Esophagus muscularis mucosa (tissue), 4 donors: ENCODE results near the gene OR8H1. TPM values are rescaled to one million over a fixed set of nuclear protein-coding genes. Genes with fewer than 3 reads are reported as not detected.

Source experiments
- DNase-seq: peaks from one replicate; pipeline ENCODE4 v3.0.0-alpha.2; 2017; ENCODE audit errors: extremely low spot score
- H3K27ac ChIP-seq, 4 donors: fragments of 200-600 bp; sonication (generic); replicated peaks in 1 of 4; 1 replicate in 3 of 4; 2 replicates in 1 of 4; pipeline ENCODE4 v1.5.1; 2016 to 2019; ENCODE audit warnings: mild to moderate bottlenecking in 1 of 4
- H3K27me3 ChIP-seq, 4 donors: fragments of 200-600 bp; sonication (generic); one replicate each; pipeline versions ENCODE4 v1.5.1 to v1.6.0; 2016 to 2019
- H3K36me3 ChIP-seq, 4 donors: fragments of 200-600 bp; sonication (generic); one replicate each; pipeline ENCODE4 v1.5.1; 2016 to 2019
- H3K4me1 ChIP-seq, 4 donors: fragments of 200-600 bp; sonication (generic); one replicate each; pipeline ENCODE4 v1.5.1; 2016 to 2019
- H3K4me3 ChIP-seq, 4 donors: fragments of 200-600 bp; sonication (generic); 1 replicate in 2 of 4; 2 replicates in 2 of 4; pipeline ENCODE4 v1.5.1; 2016 to 2019; ENCODE audit warnings: mild to moderate bottlenecking in 4 of 4, moderate library complexity in 1 of 4
- H3K9me3 ChIP-seq, 4 donors: fragments of 200-600 bp; sonication (generic); 1 replicate in 3 of 4; 2 replicates in 1 of 4; pipeline ENCODE4 v1.5.1; 2016 to 2019
- CTCF ChIP-seq, 3 experiments: fragments of 200-600 bp in 2 of 3; fragments of 450-650 bp in 1 of 3; sonication (generic) in 2 of 3; IDR thresholded peaks; one replicate each; pipeline ENCODE4 v1.5.1; 2017 to 2019; ENCODE audit warnings: antibody characterized with exemption in 3 of 3, mild to moderate bottlenecking in 2 of 3, moderate library complexity in 1 of 3
- EP300 ChIP-seq: sonication (generic); formaldehyde crosslinking; IDR thresholded peaks from one replicate; pipeline ENCODE4 v1.6.1; 2017; ENCODE audit warnings: antibody characterized with exemption
- POLR2A ChIP-seq: fragments of 450-650 bp; IDR thresholded peaks from one replicate; pipeline ENCODE4 v1.6.1; 2017; ENCODE audit warnings: antibody characterized with exemption, moderate library complexity, mild to moderate bottlenecking, low read depth
- POLR2AphosphoS5 ChIP-seq, 2 donors: sonication (generic); formaldehyde crosslinking; IDR thresholded peaks; one replicate each; pipeline ENCODE4 v1.6.1; 2017; ENCODE audit warnings: antibody characterized with exemption in 2 of 2
- WGBS: methylation state at CpG from one replicate; pipeline ENCODE4 v1.1.5; 2018; 5-methylcytosine and 5-hydroxymethylcytosine counted together
- intact Hi-C: fragments of 100-400 bp; cut with DNase I; formaldehyde crosslinking; loops from one replicate; pipeline ENCODE4 v1.15.1; 2023
- total RNA-seq, 4 donors: library from RNA; depleted of rRNA; stranded (reverse); fragments of >200 nt; gene quantifications; one replicate each; pipeline versions ENCODE4 v1.1.0 to v1.2.1, GENCODE V29; 2016

The OR8H1 gene
- total RNA-seq, 4 donors from 2014 or later = not detected

DNA sequence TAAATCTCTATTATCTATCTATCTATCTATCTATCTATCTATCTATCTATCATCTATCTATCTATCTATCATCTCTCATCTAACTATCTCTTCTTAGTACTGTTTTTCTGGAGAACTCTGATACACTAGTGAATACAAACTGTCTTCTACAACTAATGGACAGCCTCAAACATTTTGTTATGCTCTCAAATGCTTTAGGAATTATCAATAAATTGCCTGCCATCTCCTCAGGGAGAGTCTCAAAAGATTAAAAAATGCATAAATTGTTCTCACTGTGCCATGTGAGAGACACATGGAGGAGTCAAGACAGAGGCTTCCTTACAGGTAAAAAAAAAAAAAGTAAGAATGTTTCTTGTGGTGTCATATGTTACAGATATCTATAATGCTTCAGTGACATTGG lies 22.8 kb upstream of the OR8H1 start, which contains the start of gene OR8K3:
OR8K3 (plus strand) TSS at position 301 of the 400 bp plus-strand sequence. CDS start 3,163 bp downstream, outside the sequence.
- intact Hi-C loops = no loop called here
- no peaks in the 10 kb centered on the region for H3K36me3 ChIP-seq
- no peaks in the 10 kb centered on the region for H3K4me1 ChIP-seq
- no peak for DNase-seq
- H3K27ac ChIP-seq = no peak within 1 kb of the TSS
- H3K4me3 ChIP-seq = no peak within 1 kb of the TSS
- no peaks in the 10 kb centered on the region for H3K27me3 ChIP-seq
- TF ChIP-seq EP300 = no peak
- no peak for TF ChIP-seq POLR2A
- no peak for TF ChIP-seq CTCF (IDR thresholded peaks at IDR 0.05)
- no peak for TF ChIP-seq POLR2AphosphoS5 (IDR thresholded peaks at IDR 0.05)
- no peaks in the 10 kb centered on the region for H3K9me3 ChIP-seq

DNA sequence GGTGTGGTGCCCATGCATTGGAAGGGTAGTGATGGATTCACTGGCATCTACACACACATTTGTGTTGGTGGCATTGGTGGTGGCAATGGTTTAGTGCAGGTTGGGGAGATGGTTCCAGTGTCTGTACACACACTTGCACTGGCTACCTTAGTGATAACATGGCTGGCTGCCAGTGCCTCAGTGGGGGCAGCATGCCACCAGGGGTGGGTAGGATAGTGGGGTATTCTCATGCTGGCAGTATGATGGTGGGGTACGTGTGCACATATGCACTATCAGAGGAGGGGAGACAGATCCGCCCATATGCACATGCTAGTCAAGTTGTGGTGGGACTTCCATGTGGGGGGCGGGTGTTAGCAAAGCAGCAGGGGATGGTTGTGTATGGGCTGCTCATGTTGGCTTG lies 15.8 kb upstream of the OR8H1 start:
- no peak overlapping the region for H3K27ac ChIP-seq
- H3K9me3 ChIP-seq = no peaks in the 10 kb centered on the region
- no peaks in the 10 kb centered on the region for H3K27me3 ChIP-seq
- no peak for DNase-seq
- WGBS = no CpG with 5 or more reads among the region's 3 CpGs
- TF ChIP-seq CTCF (IDR thresholded peaks at IDR 0.05) = no peak
- TF ChIP-seq POLR2AphosphoS5 (IDR thresholded peaks at IDR 0.05) = no peak
- TF ChIP-seq EP300 = no peak
- TF ChIP-seq POLR2A = no peak
- intact Hi-C loops = no loop called here
- no peak overlapping the region for H3K4me3 ChIP-seq
- H3K36me3 ChIP-seq = no peaks in the 10 kb centered on the region
- no peaks in the 10 kb centered on the region for H3K4me1 ChIP-seq

GRCh38 chr11:56296898-56297297 lies 4.8 kb upstream of the OR8H1 start:
- 84% methylated on average over 4 of the region's 4 CpGs for WGBS

GRCh38 chr11:56273854-56274253 lies 18.2 kb downstream of the OR8H1 start, which contains the start of gene OR5T1:
Gene OR5T1, plus strand, starts transcription at chr11:56274154. Its CDS starts 1,485 bp downstream, at chr11:56275639.
- DNase-seq = no peak
- no peaks in the 10 kb centered on the region for H3K9me3 ChIP-seq
- H3K4me3 ChIP-seq = no peak within 1 kb of the TSS
- H3K27ac ChIP-seq = no peak within 1 kb of the TSS
- no peaks in the 10 kb centered on the region for H3K36me3 ChIP-seq
- no peaks in the 10 kb centered on the region for H3K4me1 ChIP-seq
- H3K27me3 ChIP-seq = no peaks in the 10 kb centered on the region
- no peak for TF ChIP-seq POLR2A
- no peak for TF ChIP-seq EP300
- TF ChIP-seq POLR2AphosphoS5 (IDR thresholded peaks at IDR 0.05) = no peak
- no peak for TF ChIP-seq CTCF (IDR thresholded peaks at IDR 0.05)
- intact Hi-C loops = no loop called here

More at GRCh38 chr11:56296898-56297297, 4.8 kb upstream of the OR8H1 start:
- H3K27ac ChIP-seq = no peak overlapping the region
- TF ChIP-seq EP300 (no peak), POLR2AphosphoS5 (IDR thresholded peaks at IDR 0.05) (no peak), CTCF (IDR thresholded peaks at IDR 0.05) (no peak), POLR2A (no peak)
- H3K4me3 ChIP-seq = no peak overlapping the region
- no peaks in the 10 kb centered on the region for H3K9me3 ChIP-seq
- intact Hi-C loops = no loop called here
- no peaks in the 10 kb centered on the region for H3K36me3 ChIP-seq
- DNase-seq = no peak
- no peaks in the 10 kb centered on the region for H3K27me3 ChIP-seq
- H3K4me1 ChIP-seq = no peaks in the 10 kb centered on the region

- Histone ChIP-seq H3K27ac (no peak overlapping the region), H3K9me3 (peaks cover 0 to 5% (median 3%) of the 10 kb centered on the region in 4 donors), H3K27me3 (no peaks in the 10 kb centered on the region), H3K4me3 (no peak overlapping the region), H3K36me3 (no peaks in the 10 kb centered on the region), H3K4me1 (no peaks in the 10 kb centered on the region)
- WGBS = 68% methylated on average over 3 of the region's 3 CpGs
- no peak for DNase-seq
- TF ChIP-seq EP300 (no peak), POLR2AphosphoS5 (IDR thresholded peaks at IDR 0.05) (no peak), CTCF (IDR thresholded peaks at IDR 0.05) (no peak), POLR2A (no peak)
- intact Hi-C loops = no loop called here
Measured at GRCh38 chr11:56271092-56271491, 21.0 kb downstream of the OR8H1 start.
